Stomach (tissue), 4 donors: ENCODE results near the gene SEMA6C.

Experiments
- CTCF ChIP-seq, 7 experiments: fragments of 450-650 bp in 4 of 7; fragments of 200-600 bp in 3 of 7; sonication (generic) in 3 of 7; IDR thresholded peaks; one replicate each; pipeline ENCODE4 v1.5.1; 2016 to 2019; ENCODE audit warnings: antibody characterized with exemption in 7 of 7, control low read depth in 2 of 7, mild to moderate bottlenecking in 1 of 7
- EP300 ChIP-seq: sonication (generic); formaldehyde crosslinking; IDR thresholded peaks from one replicate; pipeline ENCODE4 v1.6.1; 2017; ENCODE audit warnings: antibody characterized with exemption

- peak in 3 of 7 experiments; percentile 16 to 31 (median 23) for TF ChIP-seq CTCF (IDR thresholded peaks at IDR 0.05)
- TF ChIP-seq EP300, result no peak
These were observed 29.4 kb upstream of the SEMA6C start, which contains the start of gene TMOD4 for GRCh38 chr1:151175863-151176262.
